Naive thymus-derived CD8-positive, alpha-beta T cell (primary cell): ENCODE data around the gene DRAP1. TPM values are rescaled to one million over a fixed set of nuclear protein-coding genes. Genes with fewer than 3 reads are reported as not detected.

Experiments used
- polyA plus RNA-seq, 3 donors: library from polyadenylated mRNA; unstranded; fragments of 300-500 nt; fragmentation: Illumina TruSeq; gene quantifications; one replicate each; pipeline ENCODE4 v1.2.3, GENCODE V29; 2021
- total RNA-seq, 8 experiments: library from RNA in 2 of 8; stranded (reverse) in 2 of 8; gene quantifications; one replicate each; pipeline ENCODE4 v1.2.3 and lab custom pipeline; 2021 to 2026

Gene DRAP1
- total and polyA plus RNA-seq, 5 experiments from 2014 or later: 73.1 to 112 (median 103) TPM

Other genes with a start within 250 kb of the DRAP1 start
- gene KAT5, start 207.2 kb upstream of the DRAP1 start, total RNA-seq: 100 to 1,000 TPM; 105 to 125 TPM
- gene KAT5, start 207.2 kb upstream of the DRAP1 start, polyA plus RNA-seq: 10 to 100 TPM; 38.0 to 57.3 (median 54.0) TPM
- 10 to 100 TPM; 62.0 to 69.9 TPM for gene RNASEH2C, start 198.6 kb upstream of the DRAP1 start, total RNA-seq
- gene RNASEH2C, start 198.6 kb upstream of the DRAP1 start, polyA plus RNA-seq: 10 to 100 TPM; 73.4 to 99.0 (median 98.2) TPM
- 10 to 100 TPM; 25.5 to 25.8 TPM for gene AP5B1, start 138.4 kb upstream of the DRAP1 start, total RNA-seq
- gene AP5B1, start 138.4 kb upstream of the DRAP1 start, polyA plus RNA-seq: 10 to 100 TPM in 2 of 3 donors, 1 to 10 TPM in 1; 8.6 to 15.2 (median 10.2) TPM
- gene OVOL1, start 132.4 kb upstream of the DRAP1 start, total RNA-seq: not detected
- gene OVOL1, start 132.4 kb upstream of the DRAP1 start, polyA plus RNA-seq: not detected
- 1 to 10 TPM; 2.1 to 2.2 TPM for gene SNX32, start 85.5 kb upstream of the DRAP1 start, total RNA-seq
- 1 to 10 TPM in 1 of 3 donors, under 1 TPM in 2; 0.39 to 1.5 (median 0.40) TPM for gene SNX32, start 85.5 kb upstream of the DRAP1 start, polyA plus RNA-seq
- 100 to 1,000 TPM; 486 to 532 TPM for gene CFL1, start 61.2 kb upstream of the DRAP1 start, total RNA-seq
- gene CFL1, start 61.2 kb upstream of the DRAP1 start, polyA plus RNA-seq: 1,000 to 10,000 TPM; 2,347 to 2,575 (median 2,358) TPM
- gene MUS81, start 59.0 kb upstream of the DRAP1 start, total RNA-seq: 10 to 100 TPM; 91.9 to 97.8 TPM
- 10 to 100 TPM; 21.7 to 26.5 (median 24.5) TPM for gene MUS81, start 59.0 kb upstream of the DRAP1 start, polyA plus RNA-seq
- 10 to 100 TPM; 15.2 to 16.9 TPM for gene EFEMP2, start 46.6 kb upstream of the DRAP1 start, total RNA-seq
- gene EFEMP2, start 46.6 kb upstream of the DRAP1 start, polyA plus RNA-seq: 1 to 10 TPM in 2 of 3 donors, not detected in 1; 1.8 to 2.5 TPM
- gene CTSW, start 39.6 kb upstream of the DRAP1 start, total RNA-seq: 10 to 100 TPM; 52.1 to 52.6 TPM
- gene CTSW, start 39.6 kb upstream of the DRAP1 start, polyA plus RNA-seq: 100 to 1,000 TPM; 255 to 495 (median 475) TPM
- 10 to 100 TPM; 33.0 to 35.6 TPM for gene FIBP, start 31.0 kb upstream of the DRAP1 start, total RNA-seq
- gene FIBP, start 31.0 kb upstream of the DRAP1 start, polyA plus RNA-seq: 10 to 100 TPM; 74.9 to 97.6 (median 86.0) TPM
- gene CCDC85B, start 28.8 kb upstream of the DRAP1 start, total RNA-seq: 10 to 100 TPM; 25.8 to 29.5 TPM
- 10 to 100 TPM; 77.2 to 83.6 (median 83.0) TPM for gene CCDC85B, start 28.8 kb upstream of the DRAP1 start, polyA plus RNA-seq
- gene FOSL1, start 19.0 kb upstream of the DRAP1 start, total RNA-seq: not detected
- under 1 TPM in 2 of 3 donors, not detected in 1; 0.17 to 0.22 TPM for gene FOSL1, start 19.0 kb upstream of the DRAP1 start, polyA plus RNA-seq
- 10 to 100 TPM; 53.5 to 57.8 TPM for gene C11orf68, start 364 bp upstream of the DRAP1 start, total RNA-seq
- gene C11orf68, start 364 bp upstream of the DRAP1 start, polyA plus RNA-seq: 10 to 100 TPM; 46.0 to 82.2 (median 67.3) TPM
- gene TSGA10IP, start 26.1 kb downstream of the DRAP1 start, total RNA-seq: not detected
- gene TSGA10IP, start 26.1 kb downstream of the DRAP1 start, polyA plus RNA-seq: not detected
- 10 to 100 TPM; 81.9 to 91.9 TPM for gene SART1, start 42.3 kb downstream of the DRAP1 start, total RNA-seq
- 10 to 100 TPM; 16.2 to 57.3 (median 30.4) TPM for gene SART1, start 42.3 kb downstream of the DRAP1 start, polyA plus RNA-seq
- gene EIF1AD, start 82.7 kb downstream of the DRAP1 start, total RNA-seq: 10 to 100 TPM; 62.4 to 64.8 TPM
- gene EIF1AD, start 82.7 kb downstream of the DRAP1 start, polyA plus RNA-seq: 10 to 100 TPM; 11.5 to 18.7 (median 14.3) TPM
- 100 to 1,000 TPM in 1 of 2 experiments, 10 to 100 TPM in 1; 96.2 to 101 TPM for gene BANF1, start 83.1 kb downstream of the DRAP1 start, total RNA-seq
- 100 to 1,000 TPM; 225 to 250 (median 241) TPM for gene BANF1, start 83.1 kb downstream of the DRAP1 start, polyA plus RNA-seq
- not detected for gene CST6, start 92.6 kb downstream of the DRAP1 start, total RNA-seq
- gene CST6, start 92.6 kb downstream of the DRAP1 start, polyA plus RNA-seq: not detected
- not detected for gene CATSPER1, start 107.1 kb downstream of the DRAP1 start, total RNA-seq
- under 1 TPM in 1 of 3 donors, not detected in 2; 0.11 TPM for gene CATSPER1, start 107.1 kb downstream of the DRAP1 start, polyA plus RNA-seq
- gene GAL3ST3, start 129.7 kb downstream of the DRAP1 start, total RNA-seq: not detected
- gene GAL3ST3, start 129.7 kb downstream of the DRAP1 start, polyA plus RNA-seq: under 1 TPM in 1 of 3 donors, not detected in 2; 0.27 TPM
- gene SF3B2, start 132.9 kb downstream of the DRAP1 start, total RNA-seq: 100 to 1,000 TPM; 184 to 197 TPM
- gene SF3B2, start 132.9 kb downstream of the DRAP1 start, polyA plus RNA-seq: 100 to 1,000 TPM in 1 of 3 donors, 10 to 100 TPM in 2; 70.3 to 115 (median 91.6) TPM
- 100 to 1,000 TPM; 312 to 317 TPM for gene PACS1, start 150.8 kb downstream of the DRAP1 start, total RNA-seq
- gene PACS1, start 150.8 kb downstream of the DRAP1 start, polyA plus RNA-seq: 10 to 100 TPM; 35.9 to 98.8 (median 49.9) TPM